ENCODE data around the gene AP3B1.

- TF ChIP-seq CTCF (IDR thresholded peaks at IDR 0.05) (no peak), POLR2A (IDR thresholded peaks at IDR 0.05) (no peak)
These were observed 191.1 kb downstream of the AP3B1 start for GRCh38 chr5:78103232-78103918.

Data from Peyer's patch (tissue), 4 donors.